NB4 (cell line): Measurements from ENCODE around the gene IDH1.
A peak's percentile ranks its signal among the peaks of the same experiment; 100 is the strongest.

Experiments used
- DNase-seq: peaks from one replicate; pipeline ENCODE4 v3.0.0; 2010; ENCODE audit warnings: low read depth
- H3K4me3 ChIP-seq: one replicate; pipeline ENCODE4 v1.5.1; 2011; ENCODE audit warnings: mild to moderate bottlenecking, low read depth, low read length, moderate library complexity
- CTCF ChIP-seq: IDR thresholded peaks from one replicate; pipeline ENCODE4 v1.5.1; 2012; ENCODE audit warnings: low read depth, low read length
- MAX ChIP-seq: IDR thresholded peaks from 2 replicates; pipeline ENCODE4 v1.6.1; 2011; ENCODE audit warnings: low read depth, low read length
- MYC ChIP-seq: IDR thresholded peaks from 2 replicates; pipeline ENCODE4 v1.6.1; 2011; ENCODE audit warnings: low read depth, low read length
- POLR2A ChIP-seq: IDR thresholded peaks from 2 replicates; pipeline ENCODE4 v1.6.1; 2011; ENCODE audit warnings: mild to moderate bottlenecking; ENCODE audit not compliant: insufficient read length; ENCODE audit errors: extremely low read depth

The IDH1 gene

GRCh38 chr2:208249296-208249695, 5.6 kb downstream of the IDH1 start:
- DNase-seq: no peak
- TF ChIP-seq MYC (no peak), CTCF (no peak), MAX (no peak), POLR2A (no peak)
- no peak overlapping the region for H3K4me3 ChIP-seq

- no peak overlapping the region for H3K4me3 ChIP-seq
- DNase-seq: no peak
- TF ChIP-seq POLR2A (no peak), MYC (no peak), CTCF (no peak), MAX (no peak)
Observed at GRCh38 chr2:208248601-208249000, 6.3 kb downstream of the IDH1 start.

- DNase-seq: peak; percentile 6
- TF ChIP-seq CTCF (no peak), POLR2A (no peak), MYC (no peak), MAX (no peak)
- no peak overlapping the region for H3K4me3 ChIP-seq
Observed at GRCh38 chr2:208245746-208246145, 9.1 kb downstream of the IDH1 start.

GRCh38 chr2:208244422-208244821, 10.4 kb downstream of the IDH1 start:
- H3K4me3 ChIP-seq: no peak overlapping the region
- TF ChIP-seq MAX: no peak
- no peak for TF ChIP-seq CTCF
- no peak for TF ChIP-seq POLR2A
- TF ChIP-seq MYC: no peak
- DNase-seq: no peak

GRCh38 chr2:208240619-208241209, 14.2 kb downstream of the IDH1 start:
- H3K4me3 ChIP-seq: no peak overlapping the region
- TF ChIP-seq MYC (no peak), MAX (no peak), CTCF (no peak), POLR2A (no peak)
- DNase-seq: no peak
